ENCODE measurements around the gene ADAMTS13.

DNA sequence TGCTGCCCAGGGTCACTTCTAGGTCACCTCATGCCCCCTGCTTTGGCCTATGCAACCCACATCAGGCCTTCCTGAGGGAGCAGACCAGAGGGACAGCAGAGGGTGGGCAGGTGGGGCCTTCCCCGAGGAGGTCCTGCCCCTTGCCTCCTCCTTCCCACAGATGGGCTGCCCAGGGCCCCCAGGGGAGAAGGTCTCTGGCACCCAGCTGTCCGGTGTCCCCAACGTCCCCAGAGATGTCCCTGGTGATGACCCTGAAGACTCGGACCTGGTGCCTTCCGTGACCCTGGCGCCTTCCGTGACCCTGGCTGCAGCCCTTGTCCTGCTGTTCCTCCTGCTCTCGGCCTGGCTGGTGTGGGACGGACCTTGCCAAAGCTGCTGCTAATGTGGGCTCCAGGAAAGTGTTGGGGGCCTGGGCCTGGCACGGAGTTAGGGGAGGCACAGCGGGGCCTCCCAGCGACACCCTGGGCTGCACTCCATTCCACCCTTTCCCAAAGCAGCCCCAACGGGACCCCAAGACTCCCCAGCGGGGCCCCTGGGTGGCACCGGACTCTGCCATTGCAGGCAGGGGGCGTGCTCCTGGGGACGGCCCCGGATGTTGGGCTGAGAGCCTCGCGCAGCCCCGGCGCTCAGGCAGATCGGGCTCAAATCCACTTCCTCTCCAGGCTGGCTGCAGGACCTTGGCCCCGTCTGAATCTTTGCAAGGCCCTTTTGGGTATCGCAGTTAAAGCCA, 63.5 kb downstream of the ADAMTS13 start:
- TF ChIP-seq, protein P1, sequence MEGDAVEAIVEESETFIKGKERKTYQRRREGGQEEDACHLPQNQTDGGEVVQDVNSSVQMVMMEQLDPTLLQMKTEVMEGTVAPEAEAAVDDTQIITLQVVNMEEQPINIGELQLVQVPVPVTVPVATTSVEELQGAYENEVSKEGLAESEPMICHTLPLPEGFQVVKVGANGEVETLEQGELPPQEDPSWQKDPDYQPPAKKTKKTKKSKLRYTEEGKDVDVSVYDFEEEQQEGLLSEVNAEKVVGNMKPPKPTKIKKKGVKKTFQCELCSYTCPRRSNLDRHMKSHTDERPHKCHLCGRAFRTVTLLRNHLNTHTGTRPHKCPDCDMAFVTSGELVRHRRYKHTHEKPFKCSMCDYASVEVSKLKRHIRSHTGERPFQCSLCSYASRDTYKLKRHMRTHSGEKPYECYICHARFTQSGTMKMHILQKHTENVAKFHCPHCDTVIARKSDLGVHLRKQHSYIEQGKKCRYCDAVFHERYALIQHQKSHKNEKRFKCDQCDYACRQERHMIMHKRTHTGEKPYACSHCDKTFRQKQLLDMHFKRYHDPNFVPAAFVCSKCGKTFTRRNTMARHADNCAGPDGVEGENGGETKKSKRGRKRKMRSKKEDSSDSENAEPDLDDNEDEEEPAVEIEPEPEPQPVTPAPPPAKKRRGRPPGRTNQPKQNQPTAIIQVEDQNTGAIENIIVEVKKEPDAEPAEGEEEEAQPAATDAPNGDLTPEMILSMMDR (IDR thresholded peaks at IDR 0.05) = no peak
- TF ChIP-seq POLR2A (IDR thresholded peaks at IDR 0.05) = no peak

All from transverse colon (tissue), 3 donors.